Caco-2 (cell line): ENCODE data around the gene MTG1. TPM values are rescaled to one million over a fixed set of nuclear protein-coding genes. Genes with fewer than 3 reads are reported as not detected.
A peak's percentile ranks its signal among the peaks of the same experiment; 100 is the strongest.

Experiments
- BruUV-seq: library from RNA; stranded (reverse); fragments of 400-500 nt; replicated peaks from 2 replicates; lab custom pipeline; 2021; lab: Mats Ljungman, UMichigan
- CTCF ChIA-PET: fragments of 300-600 bp; sonication (Branson Sonifier 250); formaldehyde crosslinking; loops from one replicate; lab custom pipeline; 2022; ENCODE audit warnings: antibody characterized with exemption; lab: Charles Lee
- POLR2A ChIA-PET: fragments of 300-600 bp; sonication (Branson Sonifier 250); formaldehyde crosslinking; loops from one replicate; lab custom pipeline; 2022; ENCODE audit warnings: antibody characterized with exemption; lab: Charles Lee
- DNase-seq, 2 experiments: peaks; one replicate each; pipeline versions ENCODE4 v3.0.0 to v3.0.0-alpha.2; 2020 to 2022
- H3K27me3 ChIP-seq: replicated peaks from 2 replicates; pipeline ENCODE4 v1.6.0; 2011; ENCODE audit warnings: low read length; ENCODE audit not compliant: control insufficient read depth, insufficient read depth
- H3K36me3 ChIP-seq: 2 replicates; pipeline ENCODE4 v1.5.1; 2011; ENCODE audit warnings: low read length; ENCODE audit not compliant: control insufficient read depth, insufficient read depth
- H3K4me1 ChIP-seq: fragments of 250-450 bp; sonication (Bioruptor Pico); 2 replicates; pipeline ENCODE4 v1.5.1; 2020; ENCODE audit warnings: mild to moderate bottlenecking
- H3K4me3 ChIP-seq: 2 replicates; pipeline ENCODE4 v1.5.1; 2011; ENCODE audit warnings: low read depth, mild to moderate bottlenecking, control low read depth, low read length
- H3K9me3 ChIP-seq: fragments of 250-450 bp; sonication (Bioruptor Pico); 2 replicates; pipeline ENCODE4 v1.5.1; 2020; ENCODE audit warnings: mild to moderate bottlenecking, moderate library complexity
- H3K27ac Mint-ChIP-seq: one replicate; pipeline ENCODE4 v1.8.0; 2022; ENCODE audit warnings: mixed read lengths; ENCODE audit not compliant: unreplicated experiment
- H3K27me3 Mint-ChIP-seq: one replicate; pipeline ENCODE4 v1.8.0; 2022; ENCODE audit warnings: mixed read lengths; ENCODE audit not compliant: insufficient read depth, unreplicated experiment
- H3K36me3 Mint-ChIP-seq: one replicate; pipeline ENCODE4 v1.8.0; 2022; ENCODE audit warnings: mild to moderate bottlenecking, mixed read lengths; ENCODE audit not compliant: insufficient read depth, unreplicated experiment
- H3K4me1 Mint-ChIP-seq: one replicate; pipeline ENCODE4 v1.8.0; 2022; ENCODE audit warnings: low read depth, mixed read lengths; ENCODE audit not compliant: unreplicated experiment
- H3K4me3 Mint-ChIP-seq: one replicate; pipeline ENCODE4 v1.8.0; 2022; ENCODE audit warnings: mild to moderate bottlenecking, moderate library complexity, mixed read lengths; ENCODE audit not compliant: unreplicated experiment
- H3K9me3 Mint-ChIP-seq: one replicate; pipeline ENCODE4 v1.8.0; 2022; ENCODE audit warnings: mixed read lengths; ENCODE audit not compliant: unreplicated experiment
- CTCF ChIP-seq, 2 experiments: fragments of 200-600 bp in 1 of 2; IDR thresholded peaks; 1 replicate in 1 of 2; 2 replicates in 1 of 2; pipeline versions ENCODE4 v1.5.1 to v1.8.0; 2011 to 2022; ENCODE audit warnings: antibody characterized with exemption in 1 of 2, control low read depth in 1 of 2, inconsistent platforms in 1 of 2, low read depth in 1 of 2, low read length in 1 of 2, mild to moderate bottlenecking in 1 of 2, moderate library complexity in 1 of 2; ENCODE audit not compliant: insufficient read depth in 1 of 2, severe bottlenecking in 1 of 2, unreplicated experiment in 1 of 2
- intact Hi-C: fragments of 100-400 bp; cut with micrococcal nuclease; formaldehyde crosslinking; loops from one replicate; pipeline ENCODE4 v1.10.0; 2022; ENCODE audit not compliant: unreplicated experiment
- total RNA-seq: library from RNA; stranded (reverse); gene quantifications from 2 replicates; pipeline ENCODE4 v1.2.3, GENCODE V29; 2022

MTG1 gene
- total RNA-seq, 1 experiment from 2014 or later = 113 TPM

- Histone ChIP-seq H3K4me1 (peaks cover 8% of the 10 kb centered on the region; the same call in 1 of the 2 replicates), H3K9me3 (no peaks in the 10 kb centered on the region), H3K36me3 (no peaks in the 10 kb centered on the region; the same call in 1 of the 2 replicates), H3K4me3 (no peak overlapping the region), H3K27me3 (no peaks in the 10 kb centered on the region)
- H3K27ac Mint-ChIP-seq = no peak overlapping the region
- intact Hi-C loops = no loop called here
- BruUV-seq = no TSS peak
- no peaks in the 10 kb centered on the region for H3K9me3 Mint-ChIP-seq
- TF ChIP-seq CTCF (IDR thresholded peaks at IDR 0.05; ENCODE audit: insufficient read depth in 1 of 2, low read depth in 1 of 2, low read length in 1 of 2, severe bottlenecking in 1 of 2, unreplicated experiment in 1 of 2) = no peak
- no peaks in the 10 kb centered on the region for H3K4me1 Mint-ChIP-seq
- ChIA-PET CTCF (no interaction called here), POLR2A (no interaction called here)
- no peak overlapping the region for H3K4me3 Mint-ChIP-seq
- no peaks in the 10 kb centered on the region for H3K27me3 Mint-ChIP-seq
- DNase-seq = peak in 1 of 2 experiments; percentile 21
- peaks cover 12% of the 10 kb centered on the region for H3K36me3 Mint-ChIP-seq
Measured at GRCh38 chr10:133388236-133388972, 5.6 kb upstream of the MTG1 start.

GRCh38 chr10:133388973-133389818 is 4.8 kb upstream of the MTG1 start:
- ChIA-PET CTCF (no interaction called here), POLR2A (no interaction called here)
- Mint-ChIP-seq H3K27ac (no peak overlapping the region), H3K9me3 (no peaks in the 10 kb centered on the region), H3K4me1 (no peaks in the 10 kb centered on the region), H3K36me3 (peaks cover 20% of the 10 kb centered on the region), H3K27me3 (no peaks in the 10 kb centered on the region), H3K4me3 (no peak overlapping the region)
- DNase-seq = peak in 1 of 2 experiments; percentile 25
- no peaks in the 10 kb centered on the region for H3K27me3 ChIP-seq
- no peak overlapping the region for H3K4me3 ChIP-seq
- peaks cover 8% of the 10 kb centered on the region; the same call in 1 of the 2 replicates for H3K4me1 ChIP-seq
- TF ChIP-seq CTCF (IDR thresholded peaks at IDR 0.05; ENCODE audit: insufficient read depth in 1 of 2, low read depth in 1 of 2, low read length in 1 of 2, severe bottlenecking in 1 of 2, unreplicated experiment in 1 of 2) = no peak
- BruUV-seq = no TSS peak
- no peaks in the 10 kb centered on the region for H3K9me3 ChIP-seq
- H3K36me3 ChIP-seq = no peaks in the 10 kb centered on the region; the same call in 1 of the 2 replicates
- intact Hi-C loops = no loop called here

DNA sequence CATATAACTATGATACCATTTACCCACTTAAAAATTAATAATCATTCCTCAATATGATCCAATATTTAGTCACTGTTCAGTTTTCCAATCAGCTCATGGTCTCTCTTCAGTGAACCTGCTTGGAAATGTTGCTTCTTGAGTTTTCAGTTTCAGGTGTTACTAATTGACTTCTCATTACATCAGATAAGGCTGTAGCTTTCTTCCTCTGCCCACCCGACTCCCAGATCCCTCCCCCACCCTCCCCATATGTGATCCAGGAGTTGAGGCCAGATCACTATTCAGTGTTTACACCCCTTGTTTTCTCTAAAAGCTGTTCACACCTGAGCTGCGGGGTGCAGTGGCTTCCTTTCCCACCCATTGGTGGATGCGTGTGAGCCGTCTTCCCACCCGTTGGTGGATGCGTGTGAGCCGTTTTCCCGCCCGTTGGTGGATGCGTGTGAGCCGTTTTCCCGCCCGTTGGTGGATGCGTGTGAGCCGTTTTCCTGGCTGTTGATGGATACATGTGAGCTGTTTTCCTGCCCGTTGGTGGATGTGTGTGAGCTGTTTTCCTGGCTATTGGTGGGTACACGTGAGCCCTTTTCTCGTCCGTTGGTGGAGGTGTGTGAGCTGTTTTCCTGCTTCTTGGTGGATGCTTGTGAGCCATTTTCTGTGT is 3.2 kb upstream of the MTG1 start:
- DNase-seq = peak in 1 of 2 experiments; percentile 20
- Mint-ChIP-seq H3K36me3 (peaks cover 27% of the 10 kb centered on the region), H3K27ac (no peak overlapping the region), H3K4me3 (no peak overlapping the region), H3K27me3 (no peaks in the 10 kb centered on the region), H3K9me3 (no peaks in the 10 kb centered on the region), H3K4me1 (no peaks in the 10 kb centered on the region)
- H3K36me3 ChIP-seq = no peaks in the 10 kb centered on the region; the same call in 1 of the 2 replicates
- no peak overlapping the region for H3K4me3 ChIP-seq
- H3K9me3 ChIP-seq = no peaks in the 10 kb centered on the region
- TF ChIP-seq CTCF (IDR thresholded peaks at IDR 0.05; ENCODE audit: insufficient read depth in 1 of 2, low read depth in 1 of 2, low read length in 1 of 2, severe bottlenecking in 1 of 2, unreplicated experiment in 1 of 2) = no peak
- ChIA-PET CTCF (no interaction called here), POLR2A (no interaction called here)
- H3K27me3 ChIP-seq = no peaks in the 10 kb centered on the region
- intact Hi-C loops = loop anchor here (5.0 kb wide), 1 partner anchor 63 kb away; no protein-coding TSS in a partner anchor
- BruUV-seq = no TSS peak
- peaks cover 10% of the 10 kb centered on the region; the same call in 1 of the 2 replicates for H3K4me1 ChIP-seq
